HG02840 (cell line): ENCODE results near the gene SEPTIN1.
"Not testable (repeated sequence)": the region's sequence is repeated elsewhere in the genome, so short reads cannot be mapped to it uniquely, and the experiment has no call there.

Source experiments
- ATAC-seq: cut with Tn5 transposase; IDR thresholded peaks from one replicate; pipeline ENCODE4 v1.9.1; 2021; ENCODE audit warnings: mild to moderate bottlenecking, moderate library complexity, moderate number of reproducible peaks; ENCODE audit not compliant: unreplicated experiment, low FRiP score

SEPTIN1 gene

GRCh38 chr16:30346286-30346685, 36.1 kb downstream of the SEPTIN1 start:
- no peak for ATAC-seq

- not testable (repeated sequence) for ATAC-seq
Measured at GRCh38 chr16:30343491-30343820, 38.9 kb downstream of the SEPTIN1 start.

- ATAC-seq = no peak
Measured at GRCh38 chr16:30342751-30343490, 39.4 kb downstream of the SEPTIN1 start.

GRCh38 chr16:30341971-30342370, 40.4 kb downstream of the SEPTIN1 start:
- not testable (repeated sequence) for ATAC-seq

GRCh38 chr16:30340621-30341020, 41.7 kb downstream of the SEPTIN1 start:
- no peak for ATAC-seq

- ATAC-seq = not testable (repeated sequence)
Measured at GRCh38 chr16:30338715-30339114, 43.6 kb downstream of the SEPTIN1 start.

GRCh38 chr16:30337964-30338357, 44.4 kb downstream of the SEPTIN1 start:
- ATAC-seq = not testable (repeated sequence)

- ATAC-seq = peak; percentile 12
Measured at GRCh38 chr16:30335598-30336474, 46.5 kb downstream of the SEPTIN1 start.

GRCh38 chr16:30335028-30335597, 47.2 kb downstream of the SEPTIN1 start:
- peak; percentile 73 for ATAC-seq

GRCh38 chr16:30334473-30334989, 47.8 kb downstream of the SEPTIN1 start:
- ATAC-seq = peak; percentile 79
